Lung (tissue), 12 donors: ENCODE measurements around the gene ARSG. TPM values are rescaled to one million over a fixed set of nuclear protein-coding genes. Genes with fewer than 3 reads are reported as not detected.
"Not testable (repeated sequence)": the region's sequence is repeated elsewhere in the genome, so short reads cannot be mapped to it uniquely, and the experiment has no call there.

Experiments used
- ATAC-seq: fragments of 200-7000 bp; cut with Tn5 transposase; one replicate; pipeline ENCODE4 v1.9.1; 2020; ENCODE audit warnings: moderate number of reproducible peaks; ENCODE audit not compliant: insufficient read depth, low FRiP score
- DNase-seq, 3 donors: peaks; one replicate each; pipeline ENCODE4 v3.0.0-alpha.2; 2013 to 2017
- H3K27ac ChIP-seq, 2 donors: one replicate each; pipeline ENCODE4 v1.5.1; 2013; ENCODE audit warnings: mild to moderate bottlenecking in 2 of 2, moderate library complexity in 2 of 2, control low read depth in 1 of 2, inconsistent platforms in 1 of 2, low read depth in 1 of 2, low read length in 1 of 2
- H3K27me3 ChIP-seq, 3 donors: one replicate each; pipeline ENCODE4 v1.5.1; 2013; ENCODE audit warnings: low read length in 2 of 3; ENCODE audit not compliant: control insufficient read depth in 3 of 3, insufficient read depth in 3 of 3
- H3K36me3 ChIP-seq, 4 donors: one replicate each; pipeline ENCODE4 v1.5.1; 2013; ENCODE audit warnings: low read length in 4 of 4, mild to moderate bottlenecking in 1 of 4, moderate library complexity in 1 of 4; ENCODE audit not compliant: control insufficient read depth in 4 of 4, insufficient read depth in 4 of 4
- H3K4me1 ChIP-seq, 5 donors: one replicate each; pipeline ENCODE4 v1.5.1; 2013; ENCODE audit warnings: low read length in 5 of 5, mild to moderate bottlenecking in 2 of 5, moderate library complexity in 1 of 5; ENCODE audit not compliant: control insufficient read depth in 5 of 5, insufficient read depth in 5 of 5
- H3K4me3 ChIP-seq: one replicate; pipeline ENCODE4 v1.5.1; 2013; ENCODE audit warnings: mild to moderate bottlenecking, control low read depth, moderate library complexity
- H3K9ac ChIP-seq, 2 donors: one replicate each; pipeline ENCODE4 v1.5.1; 2013; ENCODE audit warnings: low read length in 2 of 2, control low read depth in 1 of 2; ENCODE audit not compliant: insufficient read depth in 1 of 2
- H3K9me3 ChIP-seq, 4 donors: one replicate each; pipeline ENCODE4 v1.5.1; 2013; ENCODE audit warnings: low read length in 3 of 4, mild to moderate bottlenecking in 1 of 4, moderate library complexity in 1 of 4; ENCODE audit not compliant: control insufficient read depth in 4 of 4, insufficient read depth in 3 of 4
- CTCF ChIP-seq: IDR thresholded peaks from 2 replicates; pipeline ENCODE4 v1.5.1; 2012; ENCODE audit warnings: mild to moderate bottlenecking; ENCODE audit errors: control extremely low read depth, extremely low read depth
- WGBS, 2 donors: extraction: QIAGEN DNeasy Blood & Tissue Kit; methylation state at CpG; one replicate each; pipeline ENCODE4 v1.1.7; 2013; 5-methylcytosine and 5-hydroxymethylcytosine counted together
- polyA plus RNA-seq, 2 donors: library from polyadenylated mRNA; stranded (reverse); fragments of 200-250 nt; gene quantifications; one replicate each; pipeline ENCODE4 v1.2.1, GENCODE V29; 2013
- total RNA-seq, 2 donors: library from RNA; depleted of rRNA in 1 of 2; stranded (reverse); fragments of >200 nt in 1 of 2; gene quantifications; one replicate each; pipeline ENCODE4 v1.2.1, GENCODE V29; 2014 to 2021
- donor health status: control.
- donor health status: control.
- donor health status: Bipolar disorder and iron deficiency.
- donor health status: healthy.
- donor health status: DM: yes; HTN: yes; CAD: no.

The ARSG gene
- total and polyA plus RNA-seq, 4 donors, result 1.5 to 9.3 (median 4.3) TPM

GRCh38 chr17:68352041-68352440 is 60.7 kb downstream of the ARSG start:
- H3K9me3 ChIP-seq, result no peaks in the 10 kb centered on the region
- peak; percentile 9 for TF ChIP-seq CTCF
- H3K36me3 ChIP-seq, result no peaks in the 10 kb centered on the region
- no peaks in the 10 kb centered on the region for H3K4me1 ChIP-seq
- 56 to 62% methylated on average over 3 of the region's 3 CpGs for WGBS, 2 donors
- H3K4me3 ChIP-seq, result no peak overlapping the region
- ATAC-seq (no peak), DNase-seq (no peak)
- H3K27ac ChIP-seq, result no peak overlapping the region
- H3K9ac ChIP-seq, result no peak overlapping the region
- H3K27me3 ChIP-seq, result no peaks in the 10 kb centered on the region

GRCh38 chr17:68352671-68353070 is 61.4 kb downstream of the ARSG start:
- H3K9me3 ChIP-seq, H3K36me3 ChIP-seq, H3K4me3 ChIP-seq, H3K27me3 ChIP-seq, DNase-seq, H3K27ac ChIP-seq, ATAC-seq, H3K9ac ChIP-seq, H3K4me1 ChIP-seq: not testable (repeated sequence)
- WGBS, 2 donors, result 92 to 93% methylated on average over 9 of the region's 9 CpGs

- H3K9ac ChIP-seq, result no peak overlapping the region
- H3K27me3 ChIP-seq, result no peaks in the 10 kb centered on the region
- ATAC-seq, result no peak
- no peaks in the 10 kb centered on the region for H3K4me1 ChIP-seq
- H3K9me3 ChIP-seq, result no peaks in the 10 kb centered on the region
- H3K4me3 ChIP-seq, result no peak overlapping the region
- H3K36me3 ChIP-seq, result no peaks in the 10 kb centered on the region
- no peak for DNase-seq
- no peak for TF ChIP-seq CTCF
- WGBS, 2 donors, result 74 to 78% methylated on average over 4 of the region's 4 CpGs
- H3K27ac ChIP-seq, result no peak overlapping the region
These were observed 61.8 kb downstream of the ARSG start for GRCh38 chr17:68353111-68353521.

GRCh38 chr17:68354311-68354710 is 63.0 kb downstream of the ARSG start:
- H3K36me3 ChIP-seq, ATAC-seq, H3K9ac ChIP-seq, H3K9me3 ChIP-seq, H3K27me3 ChIP-seq, DNase-seq, H3K4me3 ChIP-seq, H3K27ac ChIP-seq, H3K4me1 ChIP-seq: not testable (repeated sequence)
- 90 to 96% methylated on average over 2 of the region's 2 CpGs for WGBS, 2 donors

GRCh38 chr17:68355108-68355507 is 63.8 kb downstream of the ARSG start:
- not testable (repeated sequence) for H3K27me3 ChIP-seq, ATAC-seq, H3K36me3 ChIP-seq, H3K4me1 ChIP-seq, H3K9ac ChIP-seq, H3K27ac ChIP-seq, DNase-seq, H3K4me3 ChIP-seq, H3K9me3 ChIP-seq
- 87 to 90% methylated on average over 5 of the region's 5 CpGs for whole genome bisulfite sequencing, 2 donors
